ENCODE data around the gene ATF6B. TPM values are rescaled to one million over a fixed set of nuclear protein-coding genes. Genes with fewer than 3 reads are reported as not detected.

The ATF6B gene
- total RNA-seq, 1 donor, result 17.3 TPM

DNA sequence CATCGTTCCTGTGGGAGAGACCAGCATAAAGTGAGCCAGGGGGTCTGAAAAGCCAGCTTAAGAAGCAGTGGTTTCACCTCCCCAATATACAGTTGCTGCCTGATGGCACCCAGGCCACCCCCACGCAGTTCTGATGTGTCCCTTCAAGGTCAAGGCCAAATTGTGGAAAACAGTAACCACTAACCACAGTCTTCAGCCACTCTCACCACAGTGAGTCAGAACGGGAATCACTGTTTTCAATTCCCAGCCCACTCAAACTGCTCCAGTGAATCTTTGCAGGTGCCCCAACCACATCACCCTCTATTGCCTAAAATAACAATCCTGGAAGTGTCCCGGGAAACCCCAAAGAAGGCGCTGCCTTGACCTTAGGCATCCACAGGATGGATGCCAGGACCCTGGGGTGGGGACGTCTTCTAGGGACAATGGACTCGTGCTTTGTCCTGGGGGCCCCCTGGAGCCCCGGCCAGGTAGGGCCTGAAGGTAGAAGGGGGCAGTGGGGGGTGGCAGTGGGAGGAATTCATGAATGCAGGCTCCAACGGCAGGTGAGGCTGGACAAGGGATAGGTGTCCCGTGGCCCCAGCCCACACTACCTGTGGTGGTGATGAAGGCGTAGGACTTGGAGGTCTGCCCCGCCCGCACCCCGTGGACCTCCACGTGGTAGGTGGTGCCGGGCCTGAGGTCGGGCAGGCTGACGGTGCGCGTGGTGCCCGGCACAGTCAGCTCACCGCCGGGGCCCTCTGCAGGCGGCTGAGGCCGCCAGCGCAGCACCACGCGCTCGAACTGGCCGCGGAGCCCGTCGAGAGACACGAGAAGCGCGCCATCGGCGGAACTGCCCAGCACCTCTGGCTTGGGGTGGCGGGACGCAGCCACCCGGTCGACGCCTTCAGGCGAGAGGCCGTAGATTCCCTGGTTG lies 41.1 kb downstream of the ATF6B start:
- H3K4me3 ChIP-seq (ENCODE audit: low read depth, low read length), result no peak overlapping the region
- DNase-seq (ENCODE audit: low read depth), result peak; percentile 78
- TF ChIP-seq, protein P1, sequence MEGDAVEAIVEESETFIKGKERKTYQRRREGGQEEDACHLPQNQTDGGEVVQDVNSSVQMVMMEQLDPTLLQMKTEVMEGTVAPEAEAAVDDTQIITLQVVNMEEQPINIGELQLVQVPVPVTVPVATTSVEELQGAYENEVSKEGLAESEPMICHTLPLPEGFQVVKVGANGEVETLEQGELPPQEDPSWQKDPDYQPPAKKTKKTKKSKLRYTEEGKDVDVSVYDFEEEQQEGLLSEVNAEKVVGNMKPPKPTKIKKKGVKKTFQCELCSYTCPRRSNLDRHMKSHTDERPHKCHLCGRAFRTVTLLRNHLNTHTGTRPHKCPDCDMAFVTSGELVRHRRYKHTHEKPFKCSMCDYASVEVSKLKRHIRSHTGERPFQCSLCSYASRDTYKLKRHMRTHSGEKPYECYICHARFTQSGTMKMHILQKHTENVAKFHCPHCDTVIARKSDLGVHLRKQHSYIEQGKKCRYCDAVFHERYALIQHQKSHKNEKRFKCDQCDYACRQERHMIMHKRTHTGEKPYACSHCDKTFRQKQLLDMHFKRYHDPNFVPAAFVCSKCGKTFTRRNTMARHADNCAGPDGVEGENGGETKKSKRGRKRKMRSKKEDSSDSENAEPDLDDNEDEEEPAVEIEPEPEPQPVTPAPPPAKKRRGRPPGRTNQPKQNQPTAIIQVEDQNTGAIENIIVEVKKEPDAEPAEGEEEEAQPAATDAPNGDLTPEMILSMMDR (IDR thresholded peaks at IDR 0.05; ENCODE audit: insufficient read depth, low read depth, low read length), result no peak

GRCh38 chr6:32085759-32086459 lies 42.1 kb downstream of the ATF6B start:
- H3K4me3 ChIP-seq (ENCODE audit: low read depth, low read length), result no peak overlapping the region
- DNase-seq (ENCODE audit: low read depth), result no peak
- TF ChIP-seq, protein P1 (IDR thresholded peaks at IDR 0.05; ENCODE audit: insufficient read depth, low read depth, low read length), result no peak

- no peak overlapping the region for H3K4me3 ChIP-seq (ENCODE audit: low read depth, low read length)
- TF ChIP-seq, protein P1 (IDR thresholded peaks at IDR 0.05; ENCODE audit: insufficient read depth, low read depth, low read length), result no peak
- DNase-seq (ENCODE audit: low read depth), result no peak
These were observed 43.3 kb downstream of the ATF6B start for GRCh38 chr6:32084780-32085179.

- no peak overlapping the region for H3K4me3 ChIP-seq (ENCODE audit: low read depth, low read length)
- TF ChIP-seq, protein P1 (IDR thresholded peaks at IDR 0.05; ENCODE audit: insufficient read depth, low read depth, low read length), result no peak
- no peak for DNase-seq (ENCODE audit: low read depth)
These were observed 44.0 kb downstream of the ATF6B start for GRCh38 chr6:32083812-32084768.

- TF ChIP-seq, protein P1 (IDR thresholded peaks at IDR 0.05; ENCODE audit: insufficient read depth, low read depth, low read length), result no peak
- no peak overlapping the region for H3K4me3 ChIP-seq (ENCODE audit: low read depth, low read length)
- DNase-seq (ENCODE audit: low read depth), result peak; percentile 86
These were observed 45.1 kb downstream of the ATF6B start for GRCh38 chr6:32082935-32083334.

DNA sequence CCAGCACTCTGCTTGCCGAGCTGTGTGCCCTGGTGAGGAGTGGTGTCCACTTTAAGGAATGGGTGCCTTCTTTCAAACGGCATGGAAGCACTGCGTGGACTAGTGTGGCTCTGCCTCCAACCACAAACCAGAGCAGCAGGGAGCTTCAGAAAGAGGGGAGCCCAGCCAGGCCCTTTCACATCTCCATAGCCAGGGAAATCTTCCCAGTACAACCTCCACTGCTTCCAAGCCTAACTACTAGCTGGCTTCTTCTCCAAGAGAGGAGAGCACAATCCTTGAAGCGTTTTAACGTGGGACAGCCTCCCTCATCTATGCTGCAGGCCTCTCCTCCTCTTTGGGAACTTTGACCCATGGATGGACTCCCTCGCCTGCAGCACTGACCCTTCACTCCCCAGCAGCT lies 45.6 kb downstream of the ATF6B start:
- no peak overlapping the region for H3K4me3 ChIP-seq (ENCODE audit: low read depth, low read length)
- TF ChIP-seq, protein P1 (IDR thresholded peaks at IDR 0.05; ENCODE audit: insufficient read depth, low read depth, low read length), result no peak
- no peak for DNase-seq (ENCODE audit: low read depth)

Measured in fibroblast of villous mesenchyme (primary cell).